Fibroblast of pulmonary artery (primary cell): ENCODE data around the gene GATD1.

Experiments used
- DNase-seq: peaks from one replicate; pipeline ENCODE4 v3.0.0-alpha.2; 2010; ENCODE audit warnings: low read depth
- H3K4me3 ChIP-seq: replicated peaks from 2 replicates; pipeline ENCODE4 v1.5.1; 2011; ENCODE audit warnings: low read depth, mild to moderate bottlenecking, control low read depth, low read length, moderate library complexity
- CTCF ChIP-seq: IDR thresholded peaks from 2 replicates; pipeline ENCODE4 v1.5.1; 2011; ENCODE audit warnings: mild to moderate bottlenecking, control low read depth, low read length, inconsistent platforms; ENCODE audit errors: missing control alignments

The GATD1 gene

DNA sequence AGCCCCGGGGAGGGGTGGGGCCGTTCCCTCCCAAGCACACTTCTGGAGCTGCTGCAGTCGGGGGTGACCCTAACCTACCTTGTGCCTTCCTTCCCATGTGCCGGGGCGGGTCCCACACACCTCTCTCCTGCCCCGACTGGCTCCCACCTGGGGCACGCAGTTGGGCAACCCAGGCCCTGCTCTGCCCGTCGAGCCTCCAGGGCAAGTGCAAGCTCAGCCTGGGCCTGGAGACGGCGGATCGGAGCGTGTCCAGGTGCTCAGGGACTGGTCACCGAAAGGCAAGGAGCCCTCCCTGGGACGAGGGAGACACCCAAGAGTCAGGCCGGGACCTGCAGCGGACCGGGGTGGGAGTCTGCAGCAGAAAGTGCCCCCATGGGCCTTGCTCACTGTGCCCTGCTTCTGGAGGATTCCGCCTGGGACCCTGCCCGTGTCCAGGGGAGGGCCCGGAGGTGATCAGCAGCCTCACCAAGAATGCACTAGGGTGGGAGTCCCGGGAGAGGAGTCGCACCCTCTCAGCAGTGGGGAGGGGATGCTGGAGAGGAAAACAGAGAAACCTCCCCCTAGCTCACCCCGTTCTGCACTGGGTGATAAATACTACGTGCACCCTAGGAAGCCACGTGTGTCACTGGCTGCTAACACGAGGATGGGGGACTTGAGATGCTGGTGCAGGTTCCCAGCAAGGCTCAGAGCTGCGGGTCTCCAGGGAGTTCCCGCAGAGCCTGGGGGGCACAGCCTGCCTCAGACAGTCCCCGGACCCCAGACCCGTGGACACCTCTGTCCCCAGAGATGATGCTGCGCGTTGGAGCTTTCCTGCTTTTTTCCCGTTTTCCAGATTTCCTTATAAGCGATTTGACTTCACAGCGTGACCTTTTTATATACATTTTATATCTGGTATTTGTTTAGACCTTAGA lies 5.2 kb upstream of the GATD1 start:
- TF ChIP-seq CTCF, result no peak
- H3K4me3 ChIP-seq, result no peak overlapping the region
- DNase-seq, result no peak

DNA sequence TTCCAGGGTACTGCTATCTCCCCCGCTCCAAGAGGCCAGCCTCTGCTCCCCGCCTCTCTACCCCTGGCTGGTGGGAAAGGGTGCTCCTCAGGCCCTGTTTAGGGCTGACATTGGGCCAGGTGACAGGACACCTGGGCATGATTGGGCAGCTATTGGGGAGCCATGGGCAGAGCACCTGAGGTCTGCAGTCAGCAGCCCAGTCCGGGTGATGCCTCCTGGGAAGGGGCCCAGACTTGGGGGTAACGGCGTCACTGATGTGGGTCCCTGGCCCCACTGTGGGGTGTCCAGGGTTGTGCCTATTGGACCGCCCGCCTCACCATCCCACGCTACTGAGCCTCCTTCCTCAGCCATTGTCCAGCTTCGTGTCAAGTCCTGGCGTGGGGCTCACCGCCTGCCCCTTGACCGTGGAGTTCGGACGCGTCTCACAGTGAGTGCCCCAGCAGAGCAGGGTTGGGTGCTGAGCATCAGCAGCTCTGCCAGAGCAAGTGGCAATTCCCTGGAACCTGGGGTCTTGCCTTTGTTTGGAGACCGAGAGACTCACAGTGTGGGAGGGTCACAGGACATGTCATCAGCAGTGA lies 2.8 kb upstream of the GATD1 start:
- no peak for DNase-seq
- no peak for TF ChIP-seq CTCF
- no peak overlapping the region for H3K4me3 ChIP-seq

- no peak for TF ChIP-seq CTCF
- DNase-seq, result no peak
- H3K4me3 ChIP-seq, result no peak overlapping the region
Observed at GRCh38 chr11:778976-779954, 2.0 kb upstream of the GATD1 start.

DNA sequence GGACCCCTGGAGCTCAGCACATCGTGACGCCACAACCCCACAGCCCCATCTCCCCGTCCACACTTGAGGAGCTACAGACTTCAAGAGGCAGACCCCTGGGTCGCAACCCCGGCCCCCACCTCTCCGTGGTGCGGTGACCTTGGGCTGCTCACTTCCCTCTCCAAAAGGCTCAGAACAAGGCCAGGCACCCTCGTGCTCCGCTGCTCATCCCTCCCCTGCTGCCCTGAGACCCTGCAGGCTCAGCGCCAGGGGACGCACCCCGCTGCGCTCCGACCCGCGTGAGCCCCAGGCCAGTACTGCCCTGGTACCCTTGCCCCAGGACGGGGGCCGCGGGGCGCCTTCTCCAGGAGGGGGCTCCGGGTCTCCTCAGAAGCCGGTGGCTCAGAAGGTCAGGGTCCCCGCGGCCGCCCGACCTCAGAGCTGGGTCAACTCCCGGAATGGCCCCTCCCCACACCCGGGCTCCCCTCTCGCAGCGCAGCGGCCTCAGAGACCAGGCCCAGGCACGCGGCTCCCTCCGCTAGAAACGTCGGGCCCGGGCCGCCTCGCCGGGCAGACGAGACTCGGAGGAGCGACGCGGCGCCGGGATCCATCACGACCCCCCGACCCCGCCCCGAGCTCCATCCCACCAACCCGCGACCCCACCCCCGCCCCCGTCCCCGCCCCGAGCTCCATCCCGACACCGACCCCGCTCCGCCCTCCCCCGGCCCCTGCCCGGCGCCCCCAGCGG lies 563 bp downstream of the GATD1 start:
- no peak for DNase-seq
- TF ChIP-seq CTCF, result no peak
- H3K4me3 ChIP-seq, result peak overlapping the region; percentile 74

DNA sequence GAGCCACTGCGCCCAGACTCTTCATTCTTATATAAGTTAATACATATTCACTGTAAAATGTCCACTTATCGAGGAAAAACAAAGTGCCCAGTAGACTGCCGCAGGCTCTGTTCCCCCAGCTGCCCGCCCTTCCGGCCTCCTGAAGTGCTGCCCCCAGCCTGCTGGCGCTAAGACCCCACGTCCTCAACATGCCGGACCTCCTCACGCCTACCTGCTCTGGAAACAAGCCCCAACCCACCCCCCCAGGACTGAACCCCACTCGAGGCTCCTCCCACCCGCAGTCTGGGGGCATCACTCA lies 1.1 kb downstream of the GATD1 start:
- no peak for DNase-seq
- H3K4me3 ChIP-seq, result peak overlapping the region; percentile 74
- TF ChIP-seq CTCF, result no peak

DNA sequence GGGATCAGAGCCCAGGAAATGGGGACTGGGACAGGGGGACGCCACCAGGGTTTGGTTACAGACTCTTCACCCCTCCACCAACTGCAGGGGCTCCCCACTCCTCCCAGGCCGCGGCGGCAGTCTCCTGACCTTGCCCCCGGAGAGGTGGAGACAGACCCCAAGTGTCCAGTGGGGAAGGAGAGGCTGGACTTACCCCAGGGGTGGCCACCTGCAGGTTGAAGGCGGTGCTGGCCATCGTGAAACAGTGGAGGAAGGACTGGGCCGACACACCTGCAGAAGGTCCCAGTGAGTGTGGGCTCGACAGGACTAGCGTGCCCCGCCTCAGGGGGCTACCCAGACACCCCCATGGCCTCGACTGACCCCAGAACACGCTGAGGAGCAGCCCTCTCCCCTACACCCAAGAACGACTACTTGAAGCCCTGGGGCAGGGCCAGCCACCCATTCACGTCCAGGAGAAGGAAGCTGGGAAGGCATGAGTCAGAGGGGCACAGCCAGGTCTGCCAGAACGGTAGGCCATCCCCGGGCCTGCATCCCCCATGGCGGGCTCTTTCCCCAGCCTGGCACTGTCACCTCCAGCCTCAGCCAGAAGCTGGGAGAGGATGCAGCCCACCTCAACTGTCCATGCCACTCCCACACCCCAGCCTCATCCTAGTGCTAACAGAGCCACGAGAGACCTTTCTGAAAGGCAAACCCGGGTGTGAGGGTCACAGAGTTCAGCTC lies 2.3 kb downstream of the GATD1 start:
- peak; percentile 36 for DNase-seq

More for the DNA sequence above, 2.3 kb downstream of the GATD1 start:
- TF ChIP-seq CTCF, result no peak
- H3K4me3 ChIP-seq, result peak overlapping the region; percentile 74
